Bone marrow (tissue), 2 donors: ENCODE measurements around the gene TNRC6A.
"Not testable (repeated sequence)": the region's sequence is repeated elsewhere in the genome, so short reads cannot be mapped to it uniquely, and the experiment has no call there.

Source experiments
- DNase-seq, 2 donors: peaks; one replicate each; lab custom pipeline; 2025; lab: John Stamatoyannopoulos, UW

Gene TNRC6A

GRCh38 chr16:24758373-24758772, 28.9 kb downstream of the TNRC6A start:
- DNase-seq = no peak

GRCh38 chr16:24759006-24759405, 29.6 kb downstream of the TNRC6A start:
- no peak for DNase-seq

GRCh38 chr16:24761526-24761925, 32.1 kb downstream of the TNRC6A start:
- DNase-seq = no peak

- no peak for DNase-seq
These were observed 35.5 kb downstream of the TNRC6A start for GRCh38 chr16:24764916-24765315.

GRCh38 chr16:24766057-24766456, 36.6 kb downstream of the TNRC6A start:
- no peak for DNase-seq

- DNase-seq = no peak
These were observed 40.4 kb downstream of the TNRC6A start for GRCh38 chr16:24769806-24770205.

- no peak for DNase-seq
These were observed 41.8 kb downstream of the TNRC6A start for GRCh38 chr16:24771132-24771778.

- no peak for DNase-seq
These were observed 42.3 kb downstream of the TNRC6A start for GRCh38 chr16:24771779-24772157.

GRCh38 chr16:24773771-24774427, 44.4 kb downstream of the TNRC6A start:
- DNase-seq = no peak

- DNase-seq = no peak
These were observed 45.1 kb downstream of the TNRC6A start for GRCh38 chr16:24774510-24774909.

- no peak for DNase-seq
These were observed 46.0 kb downstream of the TNRC6A start for GRCh38 chr16:24775455-24775854.

GRCh38 chr16:24776501-24777220, 47.2 kb downstream of the TNRC6A start:
- no peak for DNase-seq

GRCh38 chr16:24778671-24779070, 49.2 kb downstream of the TNRC6A start:
- no peak for DNase-seq

- no peak for DNase-seq
These were observed 51.8 kb downstream of the TNRC6A start for GRCh38 chr16:24781256-24781655.

GRCh38 chr16:24784121-24784520, 54.7 kb downstream of the TNRC6A start:
- no peak for DNase-seq

- DNase-seq = no peak
These were observed 60.4 kb downstream of the TNRC6A start for GRCh38 chr16:24789881-24790280.

GRCh38 chr16:24800586-24800985, 71.1 kb downstream of the TNRC6A start:
- DNase-seq = no peak

GRCh38 chr16:24801761-24802302, 72.4 kb downstream of the TNRC6A start:
- no peak for DNase-seq

GRCh38 chr16:24805484-24805883, 76.0 kb downstream of the TNRC6A start:
- no peak for DNase-seq

- DNase-seq = no peak
These were observed 77.8 kb downstream of the TNRC6A start for GRCh38 chr16:24807301-24807700.

- DNase-seq = no peak
These were observed 81.7 kb downstream of the TNRC6A start for GRCh38 chr16:24810951-24811843.

- not testable (repeated sequence) for DNase-seq
These were observed 83.4 kb downstream of the TNRC6A start for GRCh38 chr16:24812813-24813212.
